Ramos (cell line): ENCODE measurements around the gene HMCN1.
"Not testable (repeated sequence)": the region's sequence is repeated elsewhere in the genome, so short reads cannot be mapped to it uniquely, and the experiment has no call there.

Experiments
- in situ Hi-C: fragments of 300-500 bp; cut with MboI; formaldehyde crosslinking; loops from one replicate; pipeline ENCODE4 v1.14.3; 2022; ENCODE audit warnings: low sequenced_read_pairs; ENCODE audit not compliant: unreplicated experiment

HMCN1 gene

DNA sequence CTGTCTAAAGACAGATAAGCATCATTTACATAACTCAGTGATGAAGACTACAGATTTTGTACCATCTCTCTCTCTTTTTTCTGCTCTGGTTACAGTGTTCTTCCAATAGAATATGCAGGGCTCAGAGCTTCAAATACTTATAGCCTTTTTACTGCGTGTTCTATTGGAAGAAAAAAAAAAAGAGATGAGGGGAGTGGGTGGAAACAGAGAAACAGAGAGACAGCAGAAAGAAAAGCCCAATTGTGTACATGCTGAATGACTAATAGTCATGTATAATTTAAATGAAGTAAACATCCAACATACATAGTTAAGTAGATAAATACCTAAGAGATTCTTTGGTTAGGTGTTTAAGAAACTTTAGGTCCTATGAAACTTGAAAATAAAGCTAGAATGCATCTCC lies 151.9 kb downstream of the HMCN1 start:
- in situ Hi-C loops, result no loop called here

DNA sequence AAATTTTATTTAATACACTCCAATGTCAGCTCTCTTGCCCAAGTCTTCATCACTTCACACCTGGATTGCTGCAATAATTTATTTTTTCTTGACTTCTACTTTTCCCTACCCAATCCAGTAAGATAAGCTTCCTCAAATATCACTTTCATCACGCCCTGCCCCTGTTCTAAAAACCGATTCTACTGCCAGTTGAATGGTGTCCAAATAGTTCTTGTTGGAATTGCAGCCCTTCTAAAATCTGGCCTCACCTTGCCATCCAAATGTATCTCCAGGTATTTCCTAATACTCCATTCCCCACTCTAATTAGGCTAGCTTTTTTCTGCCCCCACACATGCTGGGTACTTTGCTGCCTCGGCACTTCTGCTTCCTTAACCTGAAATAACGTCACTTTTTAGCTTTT lies 152.5 kb downstream of the HMCN1 start:
- in situ Hi-C loops, result no loop called here

DNA sequence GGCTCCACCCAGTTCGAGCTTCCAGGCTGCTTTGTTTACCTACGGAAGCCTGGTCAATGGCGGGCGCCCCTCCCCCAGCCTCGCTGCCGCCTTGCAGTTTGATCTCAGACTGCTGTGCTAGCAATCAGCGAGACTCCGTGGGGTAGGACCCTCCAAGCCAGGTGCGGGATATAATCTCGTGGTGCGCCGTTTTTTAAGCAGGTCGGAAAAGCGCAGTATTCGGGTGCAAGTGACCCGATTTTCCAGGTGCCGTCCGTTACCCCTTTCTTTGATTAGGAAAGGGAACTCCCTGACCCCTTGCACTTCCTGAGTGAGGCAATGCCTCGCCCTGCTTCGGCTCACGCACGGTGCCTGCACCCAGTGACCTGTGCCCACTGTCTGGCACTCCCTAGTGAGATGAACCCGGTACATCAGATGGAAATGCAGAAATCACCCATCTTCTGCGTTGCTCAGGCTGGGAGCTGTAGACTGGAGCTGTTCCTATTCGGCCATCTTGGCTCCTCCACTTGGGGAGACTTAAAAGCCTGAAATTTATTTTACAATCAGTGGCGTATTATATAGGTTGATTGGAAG lies 158.7 kb downstream of the HMCN1 start:
- in situ Hi-C loops, result not testable (repeated sequence)

DNA sequence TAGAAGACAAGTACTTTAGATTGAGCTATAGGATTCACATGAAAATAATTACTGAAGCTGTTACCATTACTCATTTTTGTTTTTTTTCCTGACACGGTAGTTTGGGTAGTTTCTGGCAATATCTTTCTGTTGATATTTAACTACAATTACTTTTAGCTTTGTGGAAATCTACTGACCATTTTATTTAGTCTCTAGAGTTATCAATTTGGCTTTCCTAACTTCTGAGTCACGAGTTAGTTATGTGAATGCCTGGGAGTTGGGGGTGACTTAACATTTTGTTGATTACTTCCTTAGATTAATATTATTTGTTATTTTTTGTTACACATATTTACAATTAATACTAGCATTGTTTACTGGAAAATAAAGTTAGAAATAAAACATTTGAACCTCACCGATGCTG lies 160.6 kb downstream of the HMCN1 start:
- in situ Hi-C loops, result no loop called here

DNA sequence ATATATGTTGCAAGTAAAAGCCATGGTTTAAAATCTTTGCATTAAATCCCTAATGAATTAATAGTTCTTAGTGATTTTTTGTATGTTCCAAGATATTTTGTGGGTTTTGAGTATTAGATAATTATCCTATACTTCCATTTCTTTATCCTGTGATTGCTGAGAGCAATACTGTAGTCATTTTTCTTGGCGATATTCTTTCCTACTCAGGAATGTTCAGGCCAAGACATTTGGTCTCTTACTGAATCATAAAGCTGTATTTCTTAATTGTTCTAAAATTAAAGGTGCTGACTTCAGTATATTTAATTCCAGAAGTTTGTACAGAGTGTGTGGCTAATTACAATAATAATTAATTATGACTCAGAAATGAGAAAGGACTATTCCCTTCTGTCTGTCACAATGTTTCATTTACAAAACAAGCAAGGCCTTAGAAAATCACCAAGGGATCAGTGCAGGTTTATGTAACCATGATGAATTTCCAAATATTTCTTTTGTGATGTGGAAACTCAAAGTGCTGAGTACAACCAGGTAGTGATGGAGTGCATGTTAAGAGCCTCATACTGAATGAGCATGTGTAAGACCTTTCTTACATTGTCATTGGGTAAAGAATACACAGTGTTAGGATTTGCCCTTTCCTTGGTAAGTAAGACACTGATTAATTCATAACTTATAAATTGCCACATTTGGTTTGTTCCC lies 161.2 kb downstream of the HMCN1 start:
- in situ Hi-C loops, result no loop called here

DNA sequence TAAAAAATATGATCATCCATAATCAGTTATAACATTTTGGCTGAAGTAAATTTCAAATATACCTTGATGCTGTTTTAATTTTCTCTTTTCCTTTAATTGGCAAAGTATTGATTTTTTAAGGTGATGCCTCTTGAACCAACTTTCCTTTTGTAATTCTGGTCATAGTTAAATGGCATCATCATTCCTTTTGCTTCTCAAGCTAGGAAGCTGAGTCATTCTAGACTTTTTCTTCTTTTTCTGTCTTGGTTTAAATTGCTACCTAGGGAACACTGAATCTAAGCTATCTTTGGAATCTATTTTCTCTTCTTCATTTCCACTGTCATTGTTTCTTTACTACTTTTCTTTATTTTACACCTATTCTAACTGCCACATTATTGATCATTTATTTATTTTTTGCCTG lies 162.7 kb downstream of the HMCN1 start:
- in situ Hi-C loops, result no loop called here

DNA sequence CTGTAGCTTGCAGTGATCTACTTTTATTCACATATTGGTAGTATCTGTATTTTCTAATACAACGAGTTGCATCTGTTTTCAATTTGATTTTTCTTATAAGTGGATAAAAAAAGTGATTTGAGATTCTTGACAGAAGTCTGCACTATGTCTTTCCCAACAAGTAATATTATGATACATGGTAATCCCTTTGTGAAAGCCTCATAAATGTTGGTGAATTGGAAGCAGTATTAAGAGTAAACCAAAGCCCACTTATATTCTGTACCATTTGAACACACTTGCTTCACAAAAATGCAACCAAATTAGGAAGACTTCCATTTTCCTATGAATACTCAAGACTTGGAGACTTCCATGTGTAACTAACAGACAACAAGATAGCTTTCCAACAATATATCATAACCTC lies 172.0 kb downstream of the HMCN1 start:
- in situ Hi-C loops, result no loop called here

DNA sequence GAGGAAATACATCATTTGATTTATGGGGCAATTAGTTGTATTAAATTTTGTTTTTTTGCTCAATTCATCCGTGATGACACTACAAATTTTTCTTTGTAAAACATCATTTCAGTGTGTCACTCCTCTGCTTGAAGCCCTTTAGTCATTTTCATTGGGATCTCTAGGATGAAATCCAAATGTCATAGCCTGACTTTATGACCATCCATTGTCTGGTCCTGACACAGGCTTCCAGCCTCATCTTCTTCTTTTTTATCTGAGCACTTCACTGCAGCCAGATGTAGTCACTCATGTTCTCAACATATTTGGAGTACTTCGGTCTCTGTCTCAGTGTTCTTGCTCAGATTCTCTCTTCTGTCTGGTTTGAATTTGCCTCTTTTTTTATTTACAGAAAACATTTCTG lies 173.1 kb downstream of the HMCN1 start:
- in situ Hi-C loops, result no loop called here

DNA sequence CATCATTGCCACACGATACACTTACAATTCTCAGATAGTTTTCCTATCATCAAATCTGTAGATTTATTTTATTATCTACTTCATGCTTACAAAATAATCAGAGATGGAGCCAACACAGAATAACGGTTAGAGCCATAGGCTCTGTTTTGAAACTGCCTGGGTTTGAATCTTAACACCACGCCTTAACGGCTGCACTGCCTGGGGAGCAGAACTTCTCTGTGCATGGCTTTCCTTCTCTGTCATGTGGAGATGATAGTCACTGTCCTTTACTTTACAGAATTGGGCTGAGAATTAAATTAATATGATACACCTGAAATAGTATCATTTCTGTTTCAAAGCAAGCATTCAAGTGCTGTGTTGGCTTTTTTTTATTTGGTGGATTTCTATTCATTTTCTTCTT lies 177.8 kb downstream of the HMCN1 start:
- in situ Hi-C loops, result no loop called here

DNA sequence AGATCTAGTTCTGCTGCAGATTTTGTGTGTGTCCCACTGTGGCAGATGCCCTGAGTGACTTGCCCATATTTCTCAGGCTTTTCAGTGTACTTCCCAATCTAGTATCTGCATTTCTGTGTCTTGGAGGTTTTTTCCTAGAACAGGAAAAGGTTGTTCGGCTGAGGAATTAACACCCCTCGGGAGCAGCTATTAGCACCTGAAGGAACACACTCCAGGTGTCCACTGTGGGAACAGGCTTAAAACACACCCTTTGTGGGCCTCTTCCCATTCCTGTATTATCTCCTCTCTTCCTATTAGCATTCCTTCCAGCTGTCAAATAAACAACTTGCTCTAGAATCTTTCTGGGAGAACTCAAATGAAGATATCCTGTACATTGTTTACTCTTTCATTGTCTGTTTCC lies 178.3 kb downstream of the HMCN1 start:
- in situ Hi-C loops, result no loop called here

DNA sequence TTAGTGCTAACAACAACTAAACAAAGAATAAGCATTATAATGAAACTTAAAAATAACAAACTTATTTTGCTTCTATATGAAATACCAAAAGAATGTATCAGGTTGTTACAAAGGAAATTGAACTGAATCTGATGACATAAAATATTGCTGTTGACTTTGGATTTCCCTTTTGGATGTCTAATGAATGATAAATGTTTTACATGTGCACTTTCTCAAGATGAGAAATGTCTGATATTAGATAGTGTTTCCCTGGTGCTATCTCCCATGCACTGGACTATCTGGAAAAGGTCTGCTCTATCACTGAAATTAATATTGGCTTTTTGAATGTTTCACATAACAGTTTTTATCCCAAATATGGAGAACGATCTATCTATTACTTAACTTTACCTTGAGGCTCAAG lies 179.9 kb downstream of the HMCN1 start:
- in situ Hi-C loops, result no loop called here

DNA sequence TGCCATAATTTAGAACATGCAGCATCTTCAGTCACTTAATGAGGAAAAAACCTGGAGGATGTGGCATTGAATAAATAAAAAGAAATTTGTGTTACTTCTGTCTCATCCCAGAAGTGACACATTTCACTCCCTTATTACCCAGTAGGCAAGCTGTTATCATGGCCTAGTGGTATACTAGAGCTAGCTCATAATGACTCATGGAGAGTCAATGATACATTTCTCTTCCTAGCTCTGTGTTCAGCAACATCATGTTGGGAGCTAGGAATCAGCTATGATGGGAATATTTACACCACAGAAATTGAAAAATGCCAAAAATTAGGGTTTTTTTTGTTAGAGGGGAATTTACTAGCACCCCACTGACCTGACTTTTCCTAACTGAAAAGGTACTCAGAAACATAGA lies 182.7 kb downstream of the HMCN1 start:
- in situ Hi-C loops, result no loop called here

DNA sequence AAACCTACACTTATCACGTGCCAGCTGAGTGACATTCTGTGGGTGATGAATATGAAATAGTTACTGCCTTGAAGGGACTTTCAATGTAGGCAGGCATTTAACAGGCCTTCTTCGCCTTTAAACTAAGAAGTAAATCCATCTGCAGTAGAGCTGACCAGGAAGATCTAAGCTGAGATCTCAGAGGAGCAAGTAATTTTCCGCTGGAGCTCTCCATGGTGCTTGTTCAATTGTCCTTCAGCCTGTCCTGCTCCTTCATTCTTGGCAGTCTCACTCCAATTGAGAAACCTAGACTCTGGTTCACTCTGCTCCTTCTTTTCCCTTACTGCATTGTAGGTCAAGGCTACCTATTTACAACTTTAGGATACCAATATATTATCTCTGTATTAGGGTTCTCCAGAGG lies 183.5 kb downstream of the HMCN1 start:
- in situ Hi-C loops, result no loop called here

DNA sequence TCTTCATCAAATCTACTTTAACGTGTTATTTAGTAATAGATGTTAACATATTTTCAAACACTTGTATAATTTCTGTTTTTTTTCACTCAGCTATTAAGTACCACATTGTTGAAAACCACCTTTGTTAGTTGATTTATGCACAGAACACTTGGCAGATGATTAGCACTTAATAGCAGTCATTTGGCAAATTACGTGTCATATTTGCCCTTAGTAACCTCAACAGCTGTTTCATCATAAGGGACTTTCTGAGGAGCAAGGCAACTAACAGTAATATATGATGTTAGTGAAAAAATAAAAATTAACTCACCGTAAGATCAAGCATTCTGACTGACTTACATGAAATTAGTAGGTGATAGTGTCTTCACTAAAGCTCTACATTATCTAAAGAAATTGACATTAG lies 186.4 kb downstream of the HMCN1 start:
- in situ Hi-C loops, result no loop called here

DNA sequence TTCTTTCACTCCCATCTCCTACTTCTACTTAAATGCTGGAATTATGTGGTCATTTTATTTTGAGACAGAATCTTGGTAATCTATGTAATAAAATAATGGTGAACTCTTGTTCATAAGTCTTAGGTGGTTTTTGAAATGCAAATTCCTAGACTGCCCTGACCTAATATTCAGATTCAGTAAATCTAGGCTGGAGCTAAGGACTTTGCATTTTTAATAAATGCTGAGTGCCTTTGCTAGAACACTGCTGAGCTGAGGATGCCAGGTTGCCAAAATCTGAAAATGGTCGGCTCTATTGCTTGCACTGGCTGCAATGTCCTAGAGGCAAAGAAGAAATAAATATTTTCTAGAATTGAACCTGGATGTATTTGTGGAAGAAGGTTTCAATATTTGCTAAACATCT lies 187.4 kb downstream of the HMCN1 start:
- in situ Hi-C loops, result no loop called here

DNA sequence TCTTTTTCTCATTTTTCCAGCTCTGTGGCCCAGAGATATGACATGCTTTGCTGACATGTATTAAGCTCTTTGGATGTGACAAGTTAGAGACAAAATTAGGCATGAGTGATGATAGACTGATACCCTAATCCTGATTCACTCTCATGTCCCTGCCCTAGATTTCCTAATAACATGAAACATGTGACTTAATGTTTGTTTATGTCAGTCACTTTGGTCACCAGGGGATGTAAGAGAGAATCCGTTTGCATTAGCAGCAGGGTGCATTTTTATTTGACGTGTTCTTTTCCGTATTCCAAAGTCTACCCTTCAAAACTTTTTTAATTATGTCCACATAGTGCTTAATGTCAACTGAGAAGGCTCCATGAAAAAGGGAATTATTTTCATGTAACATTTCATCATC lies 192.4 kb downstream of the HMCN1 start:
- in situ Hi-C loops, result no loop called here

DNA sequence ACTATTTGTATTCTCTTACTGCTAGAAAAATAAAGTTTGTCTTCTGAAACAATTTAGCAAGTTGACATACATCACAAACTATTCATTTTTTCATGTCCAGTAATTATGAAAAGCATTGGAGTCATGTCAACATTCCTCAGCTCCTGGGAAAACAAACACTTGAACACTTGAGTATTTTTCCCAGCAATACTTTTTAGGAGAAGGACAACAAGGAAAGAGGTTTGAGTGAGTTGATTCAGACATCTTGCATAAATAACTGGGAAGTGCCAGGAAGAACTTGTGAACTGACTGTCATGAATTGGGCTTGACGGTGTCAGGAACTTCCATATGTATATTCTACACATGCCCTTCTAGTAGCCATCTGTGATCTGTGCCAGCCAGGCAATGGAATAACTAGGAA lies 195.6 kb downstream of the HMCN1 start:
- in situ Hi-C loops, result no loop called here

DNA sequence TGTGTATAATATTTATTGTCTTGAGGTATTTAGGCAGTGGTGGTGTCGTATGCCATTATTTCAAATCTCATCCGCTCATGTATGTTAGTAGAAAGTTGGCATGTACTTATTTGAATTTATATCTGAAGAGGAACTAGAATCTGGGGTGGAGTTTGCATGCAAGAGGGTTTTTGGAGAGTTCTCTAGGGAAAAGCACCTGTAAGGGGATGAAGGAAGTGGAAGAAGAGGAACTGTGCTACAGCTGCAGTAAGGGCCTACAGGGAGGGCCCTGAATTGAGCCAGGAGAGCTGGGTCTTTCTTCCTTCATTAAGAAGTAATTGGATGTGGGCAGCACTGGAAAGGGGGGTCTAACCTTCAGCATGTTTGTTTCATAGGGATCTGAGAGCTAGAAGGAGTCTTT lies 197.2 kb downstream of the HMCN1 start:
- in situ Hi-C loops, result no loop called here

DNA sequence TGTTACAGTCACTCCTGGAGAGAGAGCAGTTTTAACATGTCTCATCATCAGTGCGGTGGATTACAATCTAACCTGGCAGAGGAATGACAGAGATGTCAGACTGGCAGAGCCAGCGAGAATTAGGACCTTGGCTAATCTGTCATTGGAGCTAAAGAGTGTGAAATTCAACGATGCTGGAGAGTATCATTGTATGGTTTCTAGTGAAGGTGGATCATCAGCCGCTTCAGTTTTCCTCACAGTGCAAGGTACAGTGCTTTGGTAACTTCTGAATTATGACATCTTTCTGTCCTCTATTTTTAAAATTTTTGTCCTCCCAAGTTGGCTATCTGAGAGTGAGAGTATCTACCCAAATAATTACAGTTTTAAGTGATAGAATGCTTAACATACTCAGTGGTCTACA lies 199.4 kb downstream of the HMCN1 start:
- in situ Hi-C loops, result no loop called here

DNA sequence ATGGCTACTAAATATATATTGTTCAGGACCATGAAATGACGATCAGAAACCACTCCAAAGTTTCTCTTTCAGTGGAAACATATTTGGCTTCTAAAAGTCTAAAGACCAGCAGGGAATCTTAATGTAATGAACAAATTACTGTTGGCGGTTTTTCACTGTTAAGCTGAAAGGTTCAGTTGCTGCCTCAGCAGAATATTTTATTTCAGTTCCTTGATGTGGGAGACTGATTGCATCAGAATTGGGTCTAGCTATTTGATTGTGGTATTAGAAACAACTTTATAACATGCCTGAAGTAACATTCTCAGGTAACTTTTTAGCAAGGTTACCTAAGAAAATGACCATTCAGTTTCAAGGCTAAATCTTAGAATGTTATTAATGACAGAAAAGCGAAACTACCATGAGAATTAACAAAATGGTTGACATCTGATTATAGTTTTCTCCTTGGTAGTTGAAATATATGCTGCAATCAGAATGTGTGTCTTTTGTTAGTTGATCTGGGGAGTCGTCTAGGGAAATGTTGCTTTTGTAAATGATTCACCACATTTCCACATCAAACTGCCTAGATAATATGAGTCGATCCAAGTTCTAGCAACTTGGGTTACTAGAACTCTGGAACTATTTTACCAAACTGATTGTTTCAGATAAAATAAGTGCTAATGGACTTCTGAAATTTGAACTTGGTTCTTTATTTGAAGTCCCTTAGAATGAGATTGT lies 200.4 kb downstream of the HMCN1 start:
- in situ Hi-C loops, result no loop called here

DNA sequence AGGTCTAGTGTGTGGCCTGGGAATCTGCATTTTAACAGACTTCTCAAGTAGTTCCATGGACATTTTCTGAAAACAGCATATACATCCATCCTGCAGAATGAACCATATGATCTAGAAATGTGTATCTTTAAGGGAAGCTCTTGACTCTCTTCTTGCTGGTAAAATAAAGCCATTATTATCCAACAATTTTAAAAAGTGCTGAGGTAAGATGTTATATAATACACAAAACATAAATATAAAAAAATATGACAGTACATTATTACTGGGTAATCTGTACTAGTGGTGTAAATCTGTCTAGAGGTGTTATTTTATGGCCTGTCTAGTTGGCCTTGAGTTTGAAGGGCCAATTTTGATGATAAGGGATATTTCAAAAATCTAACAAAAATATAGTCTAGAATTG lies 201.2 kb downstream of the HMCN1 start:
- in situ Hi-C loops, result no loop called here

DNA sequence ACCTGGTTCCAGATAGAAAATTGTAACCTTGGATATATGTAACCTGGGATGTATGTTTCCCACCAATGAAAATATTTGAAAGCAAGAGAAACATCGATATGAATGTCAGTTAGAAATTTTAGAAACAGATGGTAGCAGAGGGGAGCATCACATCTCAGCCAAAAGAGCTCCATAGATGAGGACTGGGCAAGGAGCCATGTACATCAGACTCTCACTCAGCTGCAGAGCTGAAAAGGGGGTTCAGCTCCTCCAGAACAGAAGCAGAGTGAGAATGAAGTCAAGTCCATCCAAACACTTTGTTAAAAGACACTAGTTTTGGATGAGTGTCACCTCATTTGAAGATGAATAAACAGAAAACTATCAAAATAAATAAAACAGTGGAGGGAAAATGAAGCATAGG lies 202.4 kb downstream of the HMCN1 start:
- in situ Hi-C loops, result no loop called here
